Endothelial cell of hepatic sinusoid (primary cell): ENCODE measurements around the gene C4orf54.

Experiments used
- in situ Hi-C: cut with HindIII; loops from 2 replicates; pipeline ENCODE4 v1.10.0; 2017; ENCODE audit warnings: low sequenced_read_pairs

The C4orf54 gene

GRCh38 chr4:99625369-99625768 lies 32.3 kb downstream of the C4orf54 start:
- in situ Hi-C loops = no loop called here

- in situ Hi-C loops = no loop called here
These were observed 33.4 kb downstream of the C4orf54 start for GRCh38 chr4:99624141-99624719.

GRCh38 chr4:99622341-99622740 lies 35.3 kb downstream of the C4orf54 start:
- in situ Hi-C loops = no loop called here

- in situ Hi-C loops = no loop called here
These were observed 40.3 kb downstream of the C4orf54 start for GRCh38 chr4:99617374-99617773.

GRCh38 chr4:99615170-99615820 lies 42.3 kb downstream of the C4orf54 start:
- in situ Hi-C loops = no loop called here

- in situ Hi-C loops = no loop called here
These were observed 43.1 kb downstream of the C4orf54 start for GRCh38 chr4:99614491-99614890.

GRCh38 chr4:99612704-99613103 lies 44.9 kb downstream of the C4orf54 start:
- in situ Hi-C loops = no loop called here

- in situ Hi-C loops = no loop called here
These were observed 45.3 kb downstream of the C4orf54 start for GRCh38 chr4:99612281-99612680.

GRCh38 chr4:99610605-99611175 lies 46.9 kb downstream of the C4orf54 start:
- in situ Hi-C loops = no loop called here

GRCh38 chr4:99608417-99608816 lies 49.2 kb downstream of the C4orf54 start:
- in situ Hi-C loops = no loop called here
